HG03521 (cell line): ENCODE measurements around the gene CUX1.
"Not testable (repeated sequence)": the region's sequence is repeated elsewhere in the genome, so short reads cannot be mapped to it uniquely, and the experiment has no call there.

Experiments used
- ATAC-seq: cut with Tn5 transposase; IDR thresholded peaks from one replicate; pipeline ENCODE4 v1.9.1; 2021; ENCODE audit warnings: mild to moderate bottlenecking, moderate library complexity; ENCODE audit not compliant: unreplicated experiment

CUX1 gene

GRCh38 chr7:101888564-101888963 lies 71.1 kb downstream of the CUX1 start:
- ATAC-seq, result not testable (repeated sequence)

- no peak for ATAC-seq
These were observed 73.5 kb downstream of the CUX1 start for GRCh38 chr7:101890749-101891523.

- no peak for ATAC-seq
These were observed 74.7 kb downstream of the CUX1 start for GRCh38 chr7:101891936-101892640.

DNA sequence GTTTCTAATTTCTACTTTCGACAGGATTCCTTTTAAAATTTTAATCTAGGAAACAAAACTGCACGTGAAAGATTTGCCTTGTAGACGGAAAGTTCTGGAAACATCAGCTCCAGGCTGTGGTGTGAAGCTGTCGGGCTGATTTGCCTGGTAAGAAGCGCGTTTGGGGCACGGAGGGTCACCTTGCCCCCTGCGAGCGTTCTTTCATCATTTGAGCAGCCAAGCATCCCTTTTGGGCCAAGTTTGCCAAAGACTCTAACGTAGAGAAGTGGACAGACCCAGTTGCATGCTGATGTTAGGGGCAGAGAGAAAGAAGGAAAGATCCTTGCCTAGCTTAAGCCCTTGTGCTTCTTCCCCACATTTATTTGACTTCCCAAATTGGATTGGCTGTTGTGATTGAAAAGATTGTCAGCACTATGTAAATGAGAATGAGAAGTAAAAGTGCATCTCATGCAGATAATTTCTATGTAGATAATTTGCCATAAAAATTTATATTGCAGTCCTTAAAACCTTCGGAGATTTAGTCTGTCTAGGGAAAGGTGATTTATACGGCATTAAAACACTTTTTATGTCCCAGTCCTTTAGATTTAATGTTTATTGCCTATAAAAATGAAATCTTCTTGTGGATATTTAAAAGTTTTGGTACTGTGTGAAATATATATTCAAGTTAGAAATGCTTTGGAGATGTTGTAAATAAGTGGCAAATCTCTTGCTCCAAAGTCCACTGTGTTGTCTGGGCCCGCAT lies 76.1 kb downstream of the CUX1 start:
- no peak for ATAC-seq

DNA sequence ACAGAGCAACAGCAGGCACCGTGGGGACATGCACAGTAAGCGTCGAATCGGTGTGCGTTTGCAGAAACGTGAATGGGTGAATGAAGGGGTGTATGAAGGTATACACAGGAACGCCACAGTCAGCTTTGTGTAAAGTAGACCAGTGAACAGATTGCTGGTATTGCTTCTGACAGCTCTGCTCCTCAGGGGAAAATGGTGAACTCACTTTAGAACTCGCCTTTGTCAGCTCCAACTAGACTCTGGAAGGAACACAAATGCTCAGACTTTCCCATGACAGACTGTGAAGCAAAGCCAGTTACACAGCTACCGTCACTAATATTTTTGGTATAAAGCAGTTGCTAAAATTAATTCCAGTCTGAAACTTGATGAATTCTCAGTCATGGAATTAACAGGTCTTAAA lies 78.9 kb downstream of the CUX1 start:
- no peak for ATAC-seq

DNA sequence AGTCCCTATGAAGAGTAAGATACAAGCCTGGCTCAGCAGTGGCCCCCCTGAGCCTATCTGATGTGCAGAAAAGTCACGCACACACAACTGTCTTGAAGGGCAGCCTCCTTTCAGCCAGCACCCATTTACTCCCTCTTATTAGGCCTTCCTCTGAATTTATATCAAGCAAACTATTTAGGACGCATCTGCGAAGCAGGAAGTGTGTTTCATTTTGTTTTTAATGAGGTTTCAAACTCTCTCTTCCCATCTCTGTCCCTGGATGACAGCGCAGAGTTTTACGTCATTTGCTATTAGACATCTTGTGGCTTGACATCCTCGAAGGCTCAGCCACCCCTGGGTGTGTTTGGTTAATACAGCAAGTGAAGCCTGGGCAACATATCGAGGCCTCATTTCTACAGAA lies 79.5 kb downstream of the CUX1 start:
- ATAC-seq, result no peak

- no peak for ATAC-seq
These were observed 80.7 kb downstream of the CUX1 start for GRCh38 chr7:101898106-101898505.

- no peak for ATAC-seq
These were observed 82.2 kb downstream of the CUX1 start for GRCh38 chr7:101899616-101900015.

- ATAC-seq, result no peak
These were observed 82.7 kb downstream of the CUX1 start for GRCh38 chr7:101900103-101900502.

DNA sequence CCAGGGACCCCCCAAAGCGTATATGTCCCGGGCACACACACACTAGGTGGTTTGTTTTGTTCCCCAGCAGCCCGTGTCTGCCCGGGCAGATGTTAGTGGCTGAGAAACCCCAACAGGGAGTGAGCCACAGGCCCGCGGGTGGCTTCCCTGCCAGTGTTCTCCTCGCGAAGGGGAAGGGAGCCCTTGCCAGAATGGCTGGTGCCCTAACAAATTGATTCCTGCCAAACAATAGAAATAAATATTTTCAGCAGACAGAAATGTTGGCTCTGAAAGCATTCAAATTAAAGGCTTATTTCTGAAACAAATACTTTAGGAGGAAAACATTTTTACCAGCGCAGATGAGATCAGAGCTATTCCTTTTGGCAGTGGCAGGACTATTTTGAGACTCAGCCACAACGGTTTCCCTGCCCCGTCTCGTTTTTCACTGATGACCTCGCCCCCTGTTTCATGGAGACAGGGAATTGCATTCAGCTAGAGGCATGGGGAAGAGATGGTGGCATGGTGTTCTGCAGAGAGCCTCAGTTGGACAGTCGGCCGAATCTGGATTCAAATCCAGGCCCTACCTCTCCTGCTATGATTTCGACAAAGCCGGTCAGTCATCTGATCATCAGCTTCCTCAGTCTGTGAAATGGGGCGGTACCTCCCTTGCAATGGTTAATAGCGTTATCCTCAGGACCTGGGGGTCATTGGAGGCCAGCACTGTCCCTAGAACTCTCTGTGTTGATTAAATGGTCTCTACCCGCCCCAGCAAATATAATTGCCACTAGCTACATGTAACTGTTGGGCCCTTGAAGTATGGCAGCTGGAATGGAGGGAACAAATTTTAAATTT lies 84.5 kb downstream of the CUX1 start:
- no peak for ATAC-seq

GRCh38 chr7:101902680-101903514 lies 85.5 kb downstream of the CUX1 start:
- no peak for ATAC-seq

- ATAC-seq, result no peak
These were observed 86.1 kb downstream of the CUX1 start for GRCh38 chr7:101903515-101903868.

DNA sequence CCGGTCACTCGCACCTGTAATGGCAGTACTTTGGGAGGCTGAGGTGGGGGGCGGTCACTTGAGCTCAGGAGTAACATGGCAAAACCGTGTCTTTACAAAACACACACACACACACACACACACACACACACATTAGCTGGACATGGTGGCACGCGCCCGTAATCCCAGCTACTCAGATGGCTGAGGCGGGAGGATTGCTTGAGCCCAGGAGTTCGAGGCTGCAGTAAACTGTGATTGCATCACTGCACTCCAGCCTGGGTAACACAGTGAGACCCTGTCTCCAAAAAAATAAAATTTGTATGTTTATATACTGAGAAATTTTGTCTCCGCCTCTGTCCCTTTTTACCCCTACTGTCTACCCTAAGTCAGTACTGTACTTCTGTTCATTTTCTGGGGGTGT lies 86.6 kb downstream of the CUX1 start:
- ATAC-seq, result no peak

DNA sequence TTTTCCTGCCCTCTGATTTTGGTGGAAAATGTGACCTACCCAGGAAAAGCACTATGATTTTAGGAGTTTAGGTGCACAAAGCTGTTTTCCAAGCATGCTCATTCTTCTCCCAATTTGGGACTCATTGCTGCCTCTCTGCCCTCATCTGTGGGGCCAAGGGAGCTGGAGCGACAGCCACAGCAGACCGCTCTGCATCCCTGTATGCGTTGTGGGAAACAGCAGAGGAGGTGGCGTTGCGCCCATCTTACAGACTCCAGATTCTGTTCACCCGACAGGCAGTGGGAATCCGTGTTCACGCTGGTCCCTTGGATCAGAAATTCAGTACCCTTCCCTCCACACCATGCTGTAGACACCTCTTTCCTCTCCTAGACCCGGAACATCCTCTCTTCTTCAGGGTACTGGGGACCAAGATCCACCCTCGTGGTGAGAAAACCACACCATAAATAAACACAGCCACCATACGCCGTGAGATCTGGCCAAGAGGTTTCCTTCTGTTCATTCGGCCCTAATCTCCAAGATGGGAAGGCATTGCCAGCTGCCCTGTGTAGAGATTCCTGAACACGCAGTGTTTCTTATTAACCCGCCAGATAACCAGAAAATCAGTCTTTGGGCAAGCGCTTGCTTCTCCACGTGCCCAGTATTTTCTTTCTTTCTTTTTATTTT lies 87.9 kb downstream of the CUX1 start:
- no peak for ATAC-seq

DNA sequence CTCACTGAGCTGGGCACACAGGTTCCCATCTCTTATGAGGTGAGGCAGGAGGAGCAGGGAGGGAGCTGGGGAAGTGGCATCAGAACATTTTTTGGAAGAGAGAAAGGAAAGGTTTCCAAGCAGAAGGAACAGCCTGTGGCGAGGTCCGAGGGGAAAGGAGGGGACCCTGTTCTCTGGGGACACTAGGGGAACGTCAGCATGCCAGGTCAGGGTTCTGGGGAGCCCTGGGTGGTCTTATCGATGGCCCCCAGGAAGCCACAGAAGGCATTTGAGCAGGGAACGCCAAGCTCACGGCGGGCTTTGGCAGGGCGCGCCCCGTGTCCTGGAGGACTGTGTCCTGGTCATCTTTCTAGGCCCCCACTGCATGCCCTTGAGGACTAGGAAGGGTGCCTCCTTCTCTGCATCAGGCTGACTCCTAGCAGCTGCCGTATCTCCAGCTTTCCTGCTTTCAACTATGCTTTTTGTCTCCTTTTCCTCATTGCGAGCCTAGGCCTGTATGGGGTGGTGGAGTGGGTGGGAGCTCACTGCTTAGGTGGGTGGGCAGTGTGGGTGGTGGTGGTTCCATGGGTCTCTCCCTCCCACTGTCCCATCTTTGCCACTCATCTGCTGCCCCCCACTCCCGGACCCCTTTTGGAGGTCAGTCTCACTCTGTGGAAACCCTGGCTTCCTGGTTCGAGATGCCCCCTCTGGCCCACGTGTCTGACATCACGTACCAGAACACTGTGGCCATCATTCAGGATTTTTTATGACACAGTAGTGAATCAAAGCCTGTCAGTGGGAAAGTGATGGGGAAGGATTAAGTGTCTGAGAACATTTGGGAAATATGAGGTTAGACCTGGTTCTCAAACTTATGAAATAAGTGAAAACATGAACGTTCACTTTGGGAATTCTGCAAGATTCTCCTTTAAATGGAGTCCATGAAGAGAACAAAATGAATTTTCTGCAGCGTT lies 89.1 kb downstream of the CUX1 start:
- ATAC-seq, result no peak

- ATAC-seq, result no peak
These were observed 93.8 kb downstream of the CUX1 start for GRCh38 chr7:101910991-101911799.

DNA sequence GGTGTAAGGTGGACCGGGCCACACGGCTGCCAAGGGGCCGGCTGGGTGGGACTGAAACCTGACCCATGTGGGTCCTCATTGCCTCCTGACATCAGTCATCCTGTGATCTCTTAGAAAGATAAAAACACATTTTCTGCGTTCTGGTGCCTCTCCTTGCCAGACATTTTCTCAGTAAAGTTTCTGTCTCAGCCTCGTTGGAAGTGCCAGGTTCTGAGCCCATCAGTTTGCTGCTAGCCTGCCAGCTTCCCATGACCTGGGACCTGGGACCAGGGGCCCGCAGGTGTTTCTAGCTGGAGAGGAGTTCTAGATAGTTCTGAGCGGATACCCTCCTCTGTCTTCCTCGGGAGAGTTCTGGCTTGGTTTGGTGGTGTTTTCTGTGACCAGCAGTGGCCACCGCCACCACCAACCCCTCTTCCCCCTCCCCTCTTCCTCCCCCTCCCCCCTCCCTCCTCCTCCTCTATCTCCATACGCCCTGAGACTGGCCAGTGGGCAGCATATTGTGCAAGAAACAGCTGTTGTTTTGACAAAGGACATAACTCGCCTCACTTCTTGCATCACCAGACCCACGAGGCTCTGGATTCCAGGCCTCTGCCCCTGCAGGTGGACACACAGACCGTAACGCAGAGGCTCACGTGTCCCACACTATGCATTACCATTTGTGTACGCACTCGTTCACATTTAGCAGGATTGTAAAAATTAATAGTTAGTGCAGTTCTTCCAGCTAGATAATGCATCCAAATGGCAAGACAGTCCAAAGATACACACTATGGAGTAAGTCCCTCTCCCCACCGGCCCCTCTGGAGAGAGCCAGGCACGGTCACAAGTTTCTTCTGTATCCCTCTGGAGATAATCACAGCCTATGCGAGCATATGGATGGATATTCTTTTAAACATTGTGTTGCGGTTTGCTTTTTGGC lies 94.6 kb downstream of the CUX1 start:
- no peak for ATAC-seq
